ENCODE measurements around the gene STK32C. TPM values are rescaled to one million over a fixed set of nuclear protein-coding genes. Genes with fewer than 3 reads are reported as not detected.

STK32C gene
- total RNA-seq, 4 donors from 2014 or later: 3.3 to 5.7 (median 3.5) TPM

DNA sequence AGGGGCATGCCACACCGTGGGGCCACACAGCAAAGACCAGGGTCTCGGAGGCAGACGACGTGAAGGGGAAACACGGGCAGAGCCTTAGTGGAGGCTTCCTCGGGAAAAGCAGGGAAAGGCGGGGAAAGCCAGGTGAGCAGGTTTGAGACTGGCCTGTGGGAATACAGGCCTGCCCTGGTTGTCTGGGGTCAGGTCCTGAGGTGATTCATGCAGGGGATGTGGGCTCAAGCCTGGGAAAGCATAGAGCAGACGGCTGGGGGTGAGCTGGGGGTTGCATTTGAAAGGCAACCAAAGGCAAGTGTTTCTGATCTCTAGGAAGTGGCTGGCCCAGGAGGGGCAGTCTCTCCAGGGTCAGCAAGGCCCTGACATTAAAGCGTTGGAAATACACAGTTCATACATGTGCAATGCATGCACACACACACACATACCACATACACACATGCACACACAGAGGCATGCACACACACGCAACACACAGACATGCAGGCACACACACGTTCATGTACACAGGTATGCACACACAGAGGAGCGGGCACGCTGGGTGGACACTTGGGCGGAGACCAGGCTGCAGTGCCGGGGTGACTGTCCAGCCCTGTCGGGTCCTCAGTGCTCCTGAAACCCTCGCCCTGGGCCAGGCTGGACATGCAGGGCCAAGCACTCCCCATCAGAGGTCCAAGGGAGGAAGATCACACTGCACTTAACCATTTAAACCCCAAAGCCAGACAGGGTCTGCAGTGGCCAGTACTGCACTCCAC, 69.2 kb downstream of the STK32C start:
- Histone ChIP-seq H3K9me3 (no peaks in the 10 kb centered on the region), H3K27ac (no peak overlapping the region), H3K4me3 (replicated peaks in 1 of 3) (no peak overlapping the region), H3K4me1 (no peaks in the 10 kb centered on the region), H3K27me3 (no peaks in the 10 kb centered on the region), H3K36me3 (no peaks in the 10 kb centered on the region)
- no peak for DNase-seq
- 80 to 85% methylated on average over 10 to 13 of the region's 17 CpGs for WGBS, 2 donors
- TF ChIP-seq, protein P1, sequence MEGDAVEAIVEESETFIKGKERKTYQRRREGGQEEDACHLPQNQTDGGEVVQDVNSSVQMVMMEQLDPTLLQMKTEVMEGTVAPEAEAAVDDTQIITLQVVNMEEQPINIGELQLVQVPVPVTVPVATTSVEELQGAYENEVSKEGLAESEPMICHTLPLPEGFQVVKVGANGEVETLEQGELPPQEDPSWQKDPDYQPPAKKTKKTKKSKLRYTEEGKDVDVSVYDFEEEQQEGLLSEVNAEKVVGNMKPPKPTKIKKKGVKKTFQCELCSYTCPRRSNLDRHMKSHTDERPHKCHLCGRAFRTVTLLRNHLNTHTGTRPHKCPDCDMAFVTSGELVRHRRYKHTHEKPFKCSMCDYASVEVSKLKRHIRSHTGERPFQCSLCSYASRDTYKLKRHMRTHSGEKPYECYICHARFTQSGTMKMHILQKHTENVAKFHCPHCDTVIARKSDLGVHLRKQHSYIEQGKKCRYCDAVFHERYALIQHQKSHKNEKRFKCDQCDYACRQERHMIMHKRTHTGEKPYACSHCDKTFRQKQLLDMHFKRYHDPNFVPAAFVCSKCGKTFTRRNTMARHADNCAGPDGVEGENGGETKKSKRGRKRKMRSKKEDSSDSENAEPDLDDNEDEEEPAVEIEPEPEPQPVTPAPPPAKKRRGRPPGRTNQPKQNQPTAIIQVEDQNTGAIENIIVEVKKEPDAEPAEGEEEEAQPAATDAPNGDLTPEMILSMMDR (IDR thresholded peaks at IDR 0.05): no peak
- no peak for TF ChIP-seq POLR2A (IDR thresholded peaks at IDR 0.05)
- intact Hi-C loops (cut with DNase I): no loop called here

DNA sequence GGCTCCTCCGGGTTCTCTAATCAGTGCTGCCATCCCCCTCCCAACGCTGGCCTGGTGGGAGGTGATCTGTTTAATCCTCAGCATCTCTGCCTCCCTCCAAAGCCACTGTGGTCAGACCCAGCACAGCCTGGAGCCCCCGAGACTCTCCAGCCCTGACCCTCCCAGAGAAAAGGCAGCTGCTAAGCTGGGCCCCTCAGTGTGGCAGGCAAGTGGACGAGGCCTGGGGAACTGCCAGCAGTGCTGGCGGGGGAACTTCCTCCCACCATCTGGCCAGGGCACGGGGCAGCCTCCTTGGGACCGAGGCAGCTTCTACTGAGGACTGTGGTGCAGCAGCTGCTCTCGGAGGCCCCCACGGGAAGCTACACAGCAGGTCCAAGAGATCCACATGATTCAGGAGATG, 69.9 kb downstream of the STK32C start:
- DNase-seq: no peak
- no peak overlapping the region for H3K27ac ChIP-seq
- no peaks in the 10 kb centered on the region for H3K36me3 ChIP-seq
- WGBS, 2 donors: 57 to 58% methylated on average over 7 to 9 of the region's 9 CpGs
- TF ChIP-seq, protein P1 (IDR thresholded peaks at IDR 0.05): no peak
- TF ChIP-seq POLR2A (IDR thresholded peaks at IDR 0.05): no peak
- intact Hi-C loops (cut with DNase I): no loop called here
- H3K4me3 ChIP-seq (replicated peaks in 1 of 3): no peak overlapping the region
- no peaks in the 10 kb centered on the region for H3K27me3 ChIP-seq
- no peaks in the 10 kb centered on the region for H3K9me3 ChIP-seq
- H3K4me1 ChIP-seq: no peaks in the 10 kb centered on the region

DNA sequence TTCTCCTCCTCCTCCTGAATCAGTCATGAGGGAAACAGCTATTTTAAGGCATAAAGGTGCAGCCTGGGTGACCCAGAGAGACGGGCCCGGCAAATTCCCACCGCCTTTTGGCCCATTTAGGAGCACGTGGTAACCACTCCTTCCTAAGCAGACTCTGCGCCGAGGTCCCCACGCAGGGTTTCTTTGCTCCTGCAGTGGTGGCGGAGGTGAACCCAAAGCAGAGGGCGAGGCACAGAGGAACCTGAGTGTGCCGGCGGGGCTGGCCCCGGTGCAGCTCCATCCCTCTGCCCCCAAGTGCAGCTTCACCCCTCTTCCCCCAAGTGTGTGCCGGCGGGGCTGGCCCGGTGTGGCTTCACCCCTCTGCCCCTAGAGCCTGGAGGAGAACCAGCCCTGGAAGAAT, 70.4 kb downstream of the STK32C start:
- Histone ChIP-seq H3K27me3 (no peaks in the 10 kb centered on the region), H3K9me3 (no peaks in the 10 kb centered on the region), H3K36me3 (no peaks in the 10 kb centered on the region), H3K4me3 (replicated peaks in 1 of 3) (no peak overlapping the region), H3K27ac (no peak overlapping the region), H3K4me1 (no peaks in the 10 kb centered on the region)
- intact Hi-C loops (cut with DNase I): no loop called here
- 74 to 91% methylated on average over 12 to 13 of the region's 15 CpGs for WGBS, 2 donors
- TF ChIP-seq POLR2A (IDR thresholded peaks at IDR 0.05): no peak
- TF ChIP-seq, protein P1 (IDR thresholded peaks at IDR 0.05): no peak
- DNase-seq: no peak

DNA sequence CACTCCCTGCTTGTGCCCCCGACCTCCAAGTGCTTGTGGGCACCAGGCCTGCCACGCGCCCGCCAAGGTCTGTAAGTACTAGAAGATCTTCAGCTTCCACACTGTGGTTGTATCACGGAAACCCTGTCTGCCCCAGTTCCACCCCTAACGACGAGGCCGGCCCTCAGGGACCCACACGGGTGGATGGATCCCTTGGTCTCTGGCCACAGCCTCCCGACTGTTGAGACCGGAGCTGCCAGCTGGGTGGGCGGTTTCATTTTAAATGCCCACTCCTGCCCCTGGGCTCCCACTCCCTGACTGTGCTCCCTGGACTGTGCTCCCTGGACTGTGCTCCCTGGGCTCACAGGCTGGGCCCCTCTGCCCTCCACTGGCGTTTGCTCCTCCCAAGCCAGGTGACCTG, 70.9 kb downstream of the STK32C start:
- no peaks in the 10 kb centered on the region for H3K4me1 ChIP-seq
- H3K27ac ChIP-seq: no peak overlapping the region
- 90 to 96% methylated on average over 5 to 13 of the region's 13 CpGs for WGBS, 2 donors
- H3K4me3 ChIP-seq (replicated peaks in 1 of 3): no peak overlapping the region
- H3K9me3 ChIP-seq: no peaks in the 10 kb centered on the region
- no peaks in the 10 kb centered on the region for H3K27me3 ChIP-seq
- H3K36me3 ChIP-seq: no peaks in the 10 kb centered on the region
- DNase-seq: no peak
- no peak for TF ChIP-seq POLR2A (IDR thresholded peaks at IDR 0.05)
- TF ChIP-seq, protein P1 (IDR thresholded peaks at IDR 0.05): no peak
- intact Hi-C loops (cut with DNase I): no loop called here

DNA sequence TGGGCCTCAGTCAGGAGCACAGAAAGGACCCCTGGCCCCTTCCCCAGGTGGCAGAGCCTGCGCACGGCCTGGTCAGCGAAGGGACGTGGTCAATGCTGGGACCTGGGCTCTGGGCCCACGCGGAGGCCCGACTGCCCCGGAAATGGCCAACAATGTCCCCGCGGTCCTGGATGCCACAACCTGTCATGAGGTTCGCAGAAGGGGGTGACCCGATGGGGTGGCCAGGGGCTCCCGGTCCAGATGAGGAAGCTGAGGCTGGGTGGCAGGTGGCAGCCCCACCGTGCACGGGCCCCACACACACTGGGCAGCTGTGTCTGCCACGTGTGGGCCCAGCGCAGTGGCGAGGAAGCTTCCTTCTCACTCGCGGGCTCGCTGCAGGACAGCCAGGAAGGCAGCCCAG, 71.6 kb downstream of the STK32C start:
- Histone ChIP-seq H3K4me1 (no peaks in the 10 kb centered on the region), H3K4me3 (replicated peaks in 1 of 3) (no peak overlapping the region), H3K36me3 (no peaks in the 10 kb centered on the region), H3K27ac (no peak overlapping the region), H3K27me3 (no peaks in the 10 kb centered on the region), H3K9me3 (no peaks in the 10 kb centered on the region)
- intact Hi-C loops (cut with DNase I): no loop called here
- WGBS, 2 donors: 98% methylated on average over 18 of the region's 21 CpGs; no CpG with 5 or more reads in 1 of the 2 donors
- no peak for DNase-seq
- TF ChIP-seq, protein P1 (IDR thresholded peaks at IDR 0.05): no peak
- TF ChIP-seq POLR2A (IDR thresholded peaks at IDR 0.05): no peak
